Erythroblast (primary cell): ENCODE measurements around the gene EEFSEC.

Source experiments
- GATA1 ChIP-seq: IDR thresholded peaks from 2 replicates; pipeline ENCODE4 v1.6.1; 2011; ENCODE audit warnings: low read depth, mild to moderate bottlenecking, control low read depth, low read length, moderate library complexity
- POLR2A ChIP-seq: IDR thresholded peaks from 2 replicates; pipeline ENCODE4 v1.6.1; 2011; ENCODE audit warnings: mild to moderate bottlenecking, low read length

- TF ChIP-seq POLR2A (no peak), GATA1 (no peak)
Measured at GRCh38 chr3:128197855-128198254, 44.6 kb downstream of the EEFSEC start.
